T-helper 1 cell treated with Interleukin-12 subunit alpha and Interleukin-12 subunit beta and Interleukin-4 antibody, amounts not matched to agents 30 ng/mL and 1 ng/mL, for 36 hours (primary cell): ENCODE measurements around the gene GRM3. TPM values are rescaled to one million over a fixed set of nuclear protein-coding genes. Genes with fewer than 3 reads are reported as not detected.

Source experiments
- intact Hi-C: fragments of 100-400 bp; cut with micrococcal nuclease; formaldehyde crosslinking; loops from one replicate; pipeline ENCODE4 v1.15.1; 2024
- total RNA-seq: library from RNA; stranded (reverse); gene quantifications from 2 replicates; pipeline ENCODE4 v1.2.3, GENCODE V29; 2022

GRM3 gene
- total RNA-seq, 1 donor from 2014 or later, result not detected

GRCh38 chr7:86786376-86786775, 142.7 kb downstream of the GRM3 start:
- intact Hi-C loops, result no loop called here

DNA sequence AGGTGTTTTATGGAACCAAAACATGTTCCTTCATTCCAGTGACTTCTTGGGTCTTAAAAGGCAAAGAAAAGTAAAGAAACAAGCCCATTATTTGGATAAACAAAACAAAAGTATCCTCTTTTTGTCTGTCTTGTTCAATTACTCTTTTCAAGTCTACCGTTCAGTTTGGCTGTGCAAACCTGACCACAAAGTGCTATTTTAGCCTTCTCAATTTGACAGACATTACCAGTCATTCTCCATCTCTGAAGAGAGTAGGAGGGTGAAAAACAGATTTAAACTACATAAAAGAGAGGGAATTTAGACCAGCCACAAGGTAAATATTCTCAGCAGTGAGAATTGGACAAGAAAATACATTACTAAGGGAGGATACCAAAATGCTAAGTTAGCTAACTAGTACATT, 145.2 kb downstream of the GRM3 start:
- intact Hi-C loops, result no loop called here

DNA sequence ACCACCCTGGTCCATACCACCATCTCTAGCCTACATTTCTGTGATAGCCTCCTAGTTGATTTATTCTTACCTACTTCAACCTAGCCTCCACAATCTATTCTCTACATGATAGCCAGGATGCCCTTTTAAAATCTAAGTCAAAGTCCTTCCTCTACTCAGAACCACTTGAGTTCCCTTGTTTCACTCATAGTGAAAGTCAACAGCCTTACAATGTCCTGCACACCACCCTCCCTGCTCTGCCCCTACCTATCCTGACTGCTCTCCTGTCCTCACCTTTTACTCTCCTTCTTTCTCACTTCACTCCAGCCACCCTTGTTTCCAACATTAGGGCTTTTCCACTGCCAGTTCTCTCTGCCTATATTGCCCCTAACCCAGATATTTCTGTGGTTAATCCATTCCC, 146.7 kb downstream of the GRM3 start:
- intact Hi-C loops, result no loop called here

- intact Hi-C loops, result no loop called here
These were observed 148.6 kb downstream of the GRM3 start for GRCh38 chr7:86792260-86792659.

DNA sequence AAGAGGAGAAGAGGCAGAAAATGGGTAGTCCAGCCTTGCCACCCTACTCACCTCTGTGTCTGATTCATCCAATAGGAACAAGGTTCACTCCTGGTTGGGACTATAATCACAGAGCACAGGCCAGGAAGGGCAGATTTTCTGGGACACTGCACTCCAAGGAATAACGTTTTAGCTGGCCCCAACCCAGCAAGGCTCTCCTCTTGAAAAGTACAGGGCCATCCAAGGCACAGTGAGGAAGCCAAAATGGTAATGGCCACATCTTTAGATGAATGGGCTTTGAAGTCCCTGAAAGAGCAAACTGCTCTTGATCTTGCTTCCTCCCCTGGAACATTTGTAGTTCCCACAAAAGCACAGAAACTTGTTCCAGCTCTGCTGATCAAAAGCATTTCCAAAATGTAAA, 149.4 kb downstream of the GRM3 start:
- intact Hi-C loops, result no loop called here

- intact Hi-C loops, result no loop called here
These were observed 171.1 kb downstream of the GRM3 start for GRCh38 chr7:86814661-86815379.

- intact Hi-C loops, result no loop called here
These were observed 171.8 kb downstream of the GRM3 start for GRCh38 chr7:86815556-86815955.

DNA sequence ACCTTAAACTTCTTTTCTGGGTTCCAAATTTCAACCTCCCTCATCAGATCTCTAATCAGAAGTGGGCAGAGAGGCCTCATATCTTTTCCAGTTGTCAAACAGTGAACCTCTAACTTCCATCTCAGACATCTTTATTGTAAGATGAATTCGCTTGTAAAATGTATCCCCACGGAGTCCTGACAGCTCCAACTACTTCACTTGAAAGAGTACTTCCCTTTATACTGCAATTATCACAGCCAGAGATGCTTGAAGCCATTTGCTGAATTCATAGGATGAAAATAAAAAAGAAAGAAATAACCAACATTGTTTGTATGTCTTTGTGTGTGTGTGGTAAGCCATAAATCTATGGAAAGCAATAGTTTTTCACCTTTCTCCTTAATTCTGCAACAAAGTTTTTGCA, 175.2 kb downstream of the GRM3 start:
- intact Hi-C loops, result no loop called here

DNA sequence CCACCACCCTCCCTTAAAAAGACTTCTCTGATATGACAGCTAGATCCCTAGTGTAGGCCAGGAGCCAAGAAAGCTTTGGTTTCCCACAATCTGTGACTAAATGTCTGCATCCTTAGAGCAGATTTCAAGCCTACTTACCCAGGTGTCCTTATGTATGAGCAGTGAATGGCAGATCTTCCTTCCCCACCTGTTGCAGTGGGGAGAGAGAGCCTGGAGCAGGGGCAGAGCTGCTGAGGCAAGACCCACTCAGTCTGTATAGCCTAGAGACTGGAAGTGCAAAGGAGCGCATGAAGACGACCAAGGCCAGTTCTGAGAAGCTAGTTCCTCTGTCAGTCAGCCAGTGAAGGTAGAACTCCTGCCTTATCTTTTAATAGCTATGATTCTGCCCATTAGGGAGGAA, 180.1 kb downstream of the GRM3 start:
- intact Hi-C loops, result no loop called here

DNA sequence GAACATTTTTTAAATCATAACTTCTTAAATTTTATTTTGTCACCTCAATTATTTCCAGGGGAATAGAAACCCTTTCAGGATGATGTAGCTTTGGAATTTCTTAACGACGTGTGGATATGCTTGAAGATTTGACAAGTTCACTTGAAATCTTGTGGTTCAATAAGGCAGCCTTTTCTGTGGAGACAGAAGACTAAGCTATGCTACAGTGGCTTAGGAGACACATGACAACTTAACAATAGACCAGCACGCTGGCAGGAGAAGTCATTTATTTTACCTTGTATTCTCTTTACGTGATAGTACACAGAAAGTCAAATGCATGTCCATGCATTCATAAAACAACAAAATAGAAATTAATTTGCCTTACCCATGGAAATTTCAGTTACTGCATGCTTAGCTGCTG, 181.6 kb downstream of the GRM3 start:
- intact Hi-C loops, result no loop called here

- intact Hi-C loops, result no loop called here
These were observed 183.2 kb downstream of the GRM3 start for GRCh38 chr7:86826948-86827347.

DNA sequence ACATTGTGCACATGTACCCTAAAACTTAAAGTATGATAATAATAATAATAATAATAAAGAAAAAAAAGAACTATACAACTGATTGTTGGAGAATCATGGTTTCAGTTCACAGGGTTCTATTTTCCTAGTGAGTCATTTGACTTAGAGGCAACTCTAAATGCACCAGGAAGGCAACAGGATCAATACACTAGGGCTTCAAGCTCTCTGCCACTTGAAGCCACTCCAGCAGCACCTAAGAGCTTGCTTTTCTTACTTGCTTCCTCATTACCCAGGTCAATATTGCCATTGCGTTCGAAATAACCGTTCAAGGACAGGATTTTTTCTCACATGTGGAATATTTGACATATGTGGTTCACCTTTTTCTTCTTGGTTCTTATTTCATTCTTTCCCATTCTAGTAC, 189.7 kb downstream of the GRM3 start:
- intact Hi-C loops, result no loop called here

DNA sequence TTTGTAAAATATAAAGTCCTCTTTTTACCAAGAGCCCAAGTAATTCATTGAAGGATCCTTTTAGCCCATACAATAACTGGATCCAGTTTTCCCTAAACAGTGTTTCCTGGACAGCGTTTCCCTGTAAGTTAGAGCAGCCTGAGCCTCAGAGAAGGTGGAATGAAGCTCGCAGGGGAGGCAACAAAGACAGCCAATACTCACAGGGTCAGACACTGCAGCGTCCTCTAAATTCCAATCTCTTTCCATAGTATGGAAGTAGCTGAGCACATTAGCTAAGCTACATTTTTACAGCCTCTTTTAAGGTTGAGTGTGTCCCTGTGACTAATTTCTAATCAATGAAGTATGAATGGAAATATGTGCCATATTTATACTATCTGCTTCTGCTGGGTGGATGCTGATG, 193.5 kb downstream of the GRM3 start:
- intact Hi-C loops, result no loop called here

DNA sequence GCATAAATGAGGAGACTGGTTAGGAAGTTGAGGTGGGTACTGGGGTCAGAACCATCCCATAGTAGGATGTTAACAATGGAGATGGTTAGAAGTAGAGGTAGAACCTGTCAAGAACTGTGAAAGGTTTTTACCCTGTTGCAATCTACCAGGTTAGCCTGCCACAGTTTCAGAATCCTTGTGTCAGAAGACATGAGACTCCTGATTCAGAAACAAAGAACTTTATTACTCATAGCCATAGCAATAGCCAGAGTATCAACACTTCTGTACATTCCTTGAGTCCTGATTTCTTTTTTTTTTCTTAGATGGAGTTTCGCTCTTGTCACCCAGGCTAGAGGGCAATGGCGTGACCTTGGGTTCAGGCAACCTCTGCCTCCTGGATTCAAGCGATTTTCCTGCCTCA, 200.9 kb downstream of the GRM3 start:
- intact Hi-C loops, result no loop called here

GRCh38 chr7:86846494-86847190, 202.9 kb downstream of the GRM3 start:
- intact Hi-C loops, result no loop called here

DNA sequence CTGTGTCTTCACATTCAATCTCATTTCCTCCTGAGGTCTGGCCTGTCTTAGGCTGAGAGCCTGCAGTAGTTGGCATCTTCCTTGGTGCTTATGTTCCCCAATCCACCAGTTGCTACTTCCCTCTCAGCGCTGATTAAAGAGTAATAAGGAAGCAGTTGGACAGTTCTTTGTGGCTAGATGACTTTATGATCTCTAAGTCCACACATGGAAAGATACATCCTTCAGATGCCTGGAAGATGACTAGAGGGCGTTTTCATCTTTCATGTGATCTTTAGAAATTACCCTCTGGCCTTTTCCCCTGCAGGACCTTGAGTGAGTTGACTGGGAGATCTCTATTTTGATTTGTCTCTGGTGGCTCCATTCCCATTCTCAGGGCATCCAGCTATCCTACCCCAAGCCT, 204.5 kb downstream of the GRM3 start:
- intact Hi-C loops, result no loop called here

- intact Hi-C loops, result no loop called here
These were observed 207.9 kb downstream of the GRM3 start for GRCh38 chr7:86851566-86851965.

DNA sequence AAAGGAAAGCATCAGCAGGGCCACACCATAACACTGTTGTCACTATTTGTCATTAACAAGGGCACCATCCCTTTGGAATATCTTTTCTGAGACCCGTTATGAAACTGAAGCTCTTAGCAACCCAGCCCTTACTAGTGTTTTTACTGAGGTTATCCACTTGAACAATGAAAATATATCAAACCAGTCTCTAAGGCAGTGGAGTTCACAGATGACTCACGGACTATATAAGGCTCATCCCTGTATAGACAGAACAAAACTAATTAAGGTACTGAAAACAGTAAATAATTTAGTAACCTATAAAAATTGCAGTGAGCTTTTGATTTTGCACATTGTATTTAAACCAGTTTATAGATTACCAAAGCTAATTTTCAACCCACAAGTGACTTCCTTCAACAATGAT, 219.7 kb downstream of the GRM3 start:
- intact Hi-C loops, result no loop called here

- intact Hi-C loops, result no loop called here
These were observed 223.6 kb downstream of the GRM3 start for GRCh38 chr7:86867163-86867762.

DNA sequence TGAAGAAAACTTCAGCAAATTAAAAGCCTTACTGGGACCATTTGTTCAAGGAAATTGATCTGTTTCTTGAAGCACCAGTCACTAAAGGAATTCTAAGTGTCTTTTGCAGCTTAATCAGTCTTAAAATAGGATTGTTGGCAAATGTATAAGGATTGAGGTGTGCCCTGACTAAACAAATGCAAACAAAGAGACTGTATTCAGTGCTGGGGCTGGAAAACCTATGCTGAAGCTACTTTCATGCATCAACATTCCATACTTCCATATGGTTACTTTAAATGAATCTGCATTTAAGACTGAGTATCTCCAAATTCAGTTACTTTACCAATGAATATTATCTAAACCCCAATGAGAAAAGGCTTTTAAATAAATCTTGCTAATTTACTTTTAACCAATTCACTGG, 232.4 kb downstream of the GRM3 start:
- intact Hi-C loops, result no loop called here

- intact Hi-C loops, result no loop called here
These were observed 240.4 kb downstream of the GRM3 start for GRCh38 chr7:86884152-86884551.

DNA sequence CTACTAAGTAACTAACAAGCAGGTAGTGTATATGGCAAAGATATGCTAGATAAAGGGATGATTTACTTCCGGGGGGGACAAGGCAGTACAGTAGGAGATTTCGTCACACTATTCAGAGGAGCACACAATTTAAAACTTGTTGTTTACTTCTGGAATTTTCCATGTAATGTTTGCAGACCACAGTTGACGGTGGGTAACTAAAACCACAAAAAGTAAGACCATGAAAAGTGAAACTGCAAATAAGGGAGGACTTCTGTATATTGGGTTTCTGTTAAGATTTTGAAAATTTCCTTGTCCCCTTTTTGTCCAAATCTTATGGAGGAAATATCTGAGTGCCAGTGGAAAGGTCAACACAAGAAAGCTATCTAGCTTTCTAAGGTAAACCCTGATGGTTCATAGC, 245.8 kb downstream of the GRM3 start:
- intact Hi-C loops, result no loop called here

DNA sequence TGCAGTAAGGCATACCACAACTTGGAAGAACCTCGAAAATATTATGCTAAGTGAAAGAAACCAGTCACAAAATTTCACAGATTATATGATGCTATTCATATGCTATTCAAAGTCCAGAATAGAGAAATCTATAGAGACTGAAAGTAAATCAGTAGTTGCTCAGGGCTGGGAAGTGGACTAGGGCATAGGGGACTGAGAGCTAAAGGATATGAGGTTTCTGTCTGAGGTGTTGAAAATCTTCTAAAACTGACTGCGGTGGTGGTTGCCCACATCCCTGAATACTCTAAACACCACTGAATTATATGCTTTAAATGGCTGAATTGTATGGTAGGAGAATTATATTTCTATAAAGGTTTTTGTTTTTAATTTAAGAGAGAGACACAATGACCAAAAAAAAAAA, 254.5 kb downstream of the GRM3 start:
- intact Hi-C loops, result no loop called here
